ENCODE data around the gene BLID.

The BLID gene

DNA sequence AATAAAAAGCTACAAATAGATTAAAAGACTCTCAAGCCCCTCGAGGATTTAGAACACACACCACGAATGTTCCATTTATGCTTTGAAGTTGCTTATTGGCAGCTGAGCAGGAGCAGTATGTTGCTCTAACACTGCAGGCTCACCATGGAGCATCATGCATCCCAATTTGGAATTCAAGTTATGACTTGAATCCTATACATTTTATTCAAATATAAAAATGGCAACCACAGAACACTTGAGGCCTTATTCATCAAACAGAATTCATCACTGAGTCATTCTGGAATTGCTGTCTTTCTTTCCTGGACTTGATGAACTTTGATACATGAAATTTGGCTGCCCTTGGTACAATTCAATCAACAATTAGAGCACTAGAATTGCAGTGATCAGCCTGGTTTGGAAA is 24.5 kb upstream of the BLID start:
- no peak for DNase-seq (ENCODE audit: low read depth in 1 of 2, low spot score in 1 of 2)

DNA sequence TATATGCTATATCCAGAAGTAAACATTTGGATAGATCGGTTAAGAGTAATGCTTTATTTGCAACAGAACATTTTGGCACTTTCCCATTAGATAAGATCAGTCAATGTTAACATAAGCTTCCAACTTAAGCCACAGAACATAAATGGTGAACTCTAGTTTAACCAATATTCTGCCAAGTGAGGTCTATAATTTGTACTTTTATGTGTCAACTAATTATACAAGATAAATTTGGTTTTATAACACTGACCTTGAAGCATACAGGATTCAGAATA is 23.5 kb upstream of the BLID start:
- no peak for DNase-seq (ENCODE audit: low read depth in 1 of 2, low spot score in 1 of 2)

DNA sequence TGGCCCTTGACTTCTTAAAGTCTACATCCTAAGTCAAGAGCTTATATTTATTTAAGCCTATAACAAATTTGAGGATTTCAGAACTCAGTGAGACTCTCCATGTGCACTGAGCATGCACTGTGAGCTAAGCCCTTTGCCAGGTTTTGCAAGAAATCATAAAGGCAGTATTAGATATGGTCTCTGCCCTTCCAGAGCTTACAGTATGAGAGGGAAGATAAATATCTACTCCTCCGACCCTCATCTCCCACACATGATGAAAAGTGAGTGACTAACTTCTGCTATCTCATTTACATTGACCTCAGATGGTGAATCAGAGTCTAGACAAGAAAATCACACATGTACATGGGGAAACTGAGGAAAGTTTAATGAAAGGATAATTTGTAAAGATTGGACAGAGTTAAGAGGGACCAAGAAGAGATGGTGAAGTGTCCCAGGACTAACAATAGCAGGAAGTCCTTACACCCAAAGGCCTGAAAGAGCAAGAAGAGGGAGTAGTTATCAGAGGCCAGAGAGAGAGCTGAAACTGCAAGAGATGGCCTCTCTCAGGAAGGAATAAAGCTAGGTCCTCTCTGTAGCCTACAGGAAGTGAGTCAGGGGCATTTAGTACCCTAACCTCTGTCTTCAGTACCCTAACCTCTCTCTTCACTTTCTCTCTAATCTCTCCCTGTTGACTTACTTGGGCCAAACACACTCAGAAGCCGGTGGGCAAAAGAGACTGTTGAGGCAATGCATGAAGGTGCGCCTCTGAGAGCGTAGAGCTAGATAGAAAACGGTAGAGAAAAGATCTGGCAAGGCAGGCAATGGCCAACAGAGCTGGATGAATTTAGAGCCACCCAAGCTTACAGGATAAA is 23.0 kb upstream of the BLID start:
- DNase-seq (ENCODE audit: low read depth in 1 of 2, low spot score in 1 of 2) = no peak

DNA sequence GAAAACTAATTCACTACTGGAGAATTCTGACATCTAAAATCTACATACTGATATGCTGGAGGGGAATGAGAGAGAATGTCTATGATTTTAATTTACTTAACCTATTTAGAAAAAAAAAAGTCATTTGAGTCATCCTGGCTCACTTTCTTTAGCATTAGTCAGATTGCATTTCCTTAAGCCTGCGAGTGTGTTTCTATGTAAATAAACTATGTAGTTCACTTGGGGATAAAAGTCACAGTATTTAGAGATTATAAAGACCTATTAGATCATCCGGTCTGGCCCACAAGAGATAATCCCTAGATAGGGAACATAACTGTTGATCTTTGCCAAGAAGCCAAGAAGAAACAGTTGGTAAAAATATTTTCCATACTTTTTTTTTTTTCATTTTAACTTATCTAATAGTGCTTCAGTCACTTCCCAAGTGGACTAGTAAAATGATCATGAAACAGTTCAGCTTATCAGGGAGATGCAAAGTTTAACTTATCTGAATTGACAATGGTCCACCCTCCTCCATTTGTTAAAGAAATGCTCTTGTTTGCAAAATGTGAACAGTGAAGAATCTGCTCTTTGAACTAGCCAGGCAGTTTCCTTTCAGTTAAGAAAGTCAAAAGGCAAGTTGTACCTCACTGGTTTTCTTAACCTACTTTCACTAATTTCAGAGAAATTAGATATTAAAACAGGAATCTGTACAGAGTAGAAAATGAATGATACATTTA is 21.2 kb upstream of the BLID start:
- no peak for DNase-seq (ENCODE audit: low read depth in 1 of 2, low spot score in 1 of 2)

DNA sequence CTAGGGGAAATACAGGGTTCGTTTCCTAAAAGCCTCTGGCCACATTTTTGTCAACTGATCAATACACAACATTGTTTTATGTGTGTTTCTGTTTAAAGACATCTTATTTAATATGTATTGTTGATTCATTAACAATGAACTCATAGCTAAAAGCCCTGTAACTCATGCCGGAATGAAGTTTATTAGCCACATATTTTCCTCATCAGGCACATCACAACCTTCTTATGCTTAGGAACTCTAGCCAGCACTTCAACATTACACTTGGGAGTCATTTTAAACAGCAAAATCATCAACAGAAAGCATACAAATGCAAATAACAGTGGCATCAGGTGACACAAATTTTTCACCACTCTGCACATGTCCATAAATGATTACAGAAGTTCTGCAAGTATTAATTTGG is 15.1 kb upstream of the BLID start:
- no peak for DNase-seq (ENCODE audit: low read depth in 1 of 2, low spot score in 1 of 2)

DNA sequence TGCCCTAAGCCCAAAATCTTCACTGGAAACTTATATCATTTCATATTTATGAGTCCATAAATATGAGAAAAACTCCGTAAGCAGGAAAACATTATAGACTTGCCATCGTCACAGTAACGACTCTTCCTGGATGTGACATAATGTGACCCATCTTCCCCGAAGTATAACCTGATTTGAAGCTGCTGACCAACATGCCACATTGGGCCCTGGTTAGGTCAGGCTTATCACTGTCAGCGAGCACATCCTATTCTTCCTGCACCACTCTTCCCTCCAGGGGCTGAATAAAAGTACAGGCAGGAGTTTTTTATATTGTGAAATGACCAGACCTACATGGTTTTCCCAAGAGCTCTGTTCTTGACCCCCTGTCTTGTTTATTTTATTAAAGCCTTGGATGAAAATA is 12.1 kb upstream of the BLID start:
- DNase-seq (ENCODE audit: low read depth in 1 of 2, low spot score in 1 of 2) = no peak

DNA sequence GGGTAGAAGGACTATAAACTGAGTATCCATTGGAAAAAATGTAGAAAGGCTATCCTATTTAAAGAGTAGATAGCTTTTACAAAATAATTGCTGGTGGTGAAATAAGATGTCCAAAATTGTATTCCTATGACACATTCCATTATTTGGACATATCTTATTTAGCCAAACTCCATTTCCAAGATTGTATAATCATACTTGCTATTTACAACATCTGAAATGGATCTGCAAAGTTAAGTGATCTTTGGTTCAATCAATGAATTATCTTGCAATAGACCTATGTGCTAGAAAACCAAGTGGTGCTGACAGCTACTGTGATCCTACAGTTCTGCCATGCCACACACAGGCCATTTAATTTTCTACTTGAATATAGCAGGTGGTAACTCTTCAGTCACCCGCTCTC is 11.0 kb upstream of the BLID start:
- no peak for DNase-seq (ENCODE audit: low read depth in 1 of 2, low spot score in 1 of 2)

DNA sequence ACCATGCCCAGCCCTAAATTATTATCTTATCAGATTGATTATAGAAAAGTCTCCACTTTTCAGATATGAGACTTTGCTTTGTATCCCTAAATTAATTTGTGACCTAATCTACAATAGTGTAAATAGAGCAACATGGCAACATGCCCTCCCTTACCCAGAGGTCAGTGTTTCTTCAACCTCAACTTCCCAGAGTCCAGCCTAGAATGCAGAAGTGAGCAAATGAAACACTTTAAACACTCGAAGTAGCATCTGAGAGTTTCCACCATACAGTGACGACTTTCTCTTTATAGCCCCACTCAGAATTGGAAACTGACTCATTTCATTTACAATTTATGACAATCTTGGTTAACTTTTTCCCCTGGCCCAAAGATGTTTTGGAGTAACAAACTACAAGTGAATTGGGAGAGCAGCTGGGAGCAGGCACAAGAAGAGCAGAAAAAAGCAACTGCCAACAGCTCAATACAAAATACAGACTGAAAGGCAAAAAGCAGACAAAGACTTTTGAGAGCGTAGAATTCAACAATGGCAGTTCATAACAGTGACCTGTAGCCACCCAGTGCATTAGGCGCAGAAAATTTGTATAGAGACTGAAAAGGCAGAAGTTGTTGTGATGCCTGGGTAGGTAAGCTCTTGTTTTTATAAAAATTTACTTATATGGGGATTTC is 10.1 kb upstream of the BLID start:
- no peak for DNase-seq (ENCODE audit: low read depth in 1 of 2, low spot score in 1 of 2)

DNA sequence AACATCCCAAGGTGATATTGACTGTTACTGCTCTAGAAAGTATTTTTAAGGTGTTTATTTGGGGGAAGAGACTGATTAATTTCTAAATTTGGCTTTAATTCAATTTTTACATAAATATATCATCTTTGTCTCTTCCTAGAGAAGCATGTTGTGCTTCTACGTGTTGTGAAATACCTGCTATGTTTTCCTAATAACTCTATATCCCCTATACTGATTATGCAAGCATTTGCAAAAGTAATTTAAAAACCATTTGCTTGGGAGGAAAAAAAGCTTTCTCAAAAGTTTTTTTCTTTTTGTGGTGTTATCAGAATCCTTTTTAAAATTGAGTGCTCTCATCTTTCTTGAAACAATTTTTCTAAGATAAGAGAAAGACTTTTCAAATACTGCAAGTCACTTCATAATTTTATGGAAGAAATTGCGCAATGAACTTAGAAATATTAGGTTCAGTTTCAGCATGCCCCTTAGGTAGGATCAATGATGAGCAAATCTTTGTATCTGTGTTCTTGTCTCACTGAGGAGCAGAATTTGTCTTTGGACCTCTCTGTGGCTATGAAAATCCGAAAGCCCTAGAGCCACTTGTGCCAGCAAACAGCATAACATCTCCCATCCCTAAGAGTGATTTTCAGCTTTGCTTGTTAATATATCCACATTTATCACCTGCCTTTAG is 7.4 kb upstream of the BLID start:
- DNase-seq (ENCODE audit: low read depth in 1 of 2, low spot score in 1 of 2) = no peak

DNA sequence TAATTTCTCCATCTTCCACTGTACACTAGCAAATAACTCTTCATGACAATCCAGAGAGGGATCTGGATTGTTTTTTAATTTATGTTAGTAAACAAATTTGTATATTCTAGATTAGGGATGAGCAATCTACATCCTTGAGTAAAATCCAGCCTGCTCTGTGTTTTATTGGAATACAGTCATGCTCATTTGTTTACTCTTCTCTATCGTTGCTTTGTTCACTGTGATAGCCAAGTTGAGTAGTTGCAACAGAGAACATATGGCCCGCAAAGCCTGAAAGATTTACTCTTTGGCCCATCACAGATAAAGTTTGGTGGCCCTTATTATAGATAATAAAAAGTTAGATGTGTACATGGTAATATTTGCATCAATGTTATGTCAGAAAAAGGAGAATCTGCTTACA is 6.2 kb upstream of the BLID start:
- no peak for DNase-seq (ENCODE audit: low read depth in 1 of 2, low spot score in 1 of 2)

DNA sequence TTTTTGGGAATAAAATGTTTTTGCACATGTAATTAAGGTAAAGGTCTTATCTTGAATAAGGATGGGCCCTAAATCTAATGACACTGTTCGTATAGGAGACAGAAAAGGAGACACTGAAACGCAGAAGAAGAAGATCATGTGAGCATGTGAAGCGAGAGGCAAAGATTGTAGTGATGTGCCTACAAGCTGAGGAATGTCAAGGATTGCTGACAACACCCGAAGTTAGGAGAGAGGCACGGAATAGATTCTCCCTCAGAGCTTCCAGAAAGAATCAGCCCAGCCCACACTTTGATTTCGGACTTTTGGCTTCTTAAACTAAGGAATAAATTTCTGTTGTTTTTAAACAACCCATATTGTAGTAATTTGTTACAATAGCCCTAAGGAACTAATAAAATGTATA is 4.1 kb upstream of the BLID start:
- DNase-seq (ENCODE audit: low read depth in 1 of 2, low spot score in 1 of 2) = no peak

DNA sequence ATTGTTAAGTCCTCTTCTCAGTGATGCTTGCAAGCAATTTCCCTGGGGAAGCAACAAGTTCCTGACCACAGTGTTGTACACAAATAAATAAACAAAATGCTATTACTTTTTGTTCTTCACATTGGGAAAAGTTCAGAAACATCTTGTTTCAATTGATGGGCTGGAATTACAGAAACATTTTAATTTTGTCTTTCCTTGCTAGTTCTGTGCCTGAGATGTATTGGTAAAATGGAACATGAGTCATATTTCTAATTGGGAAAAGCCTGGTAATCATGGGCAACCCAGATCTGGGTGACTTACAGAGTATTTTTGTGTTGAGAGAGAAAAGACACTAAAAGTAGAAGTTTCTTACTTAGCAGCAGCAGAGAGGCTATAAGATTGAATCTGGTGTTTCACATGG is 576 bp upstream of the BLID start:
- DNase-seq (ENCODE audit: low read depth in 1 of 2, low spot score in 1 of 2) = no peak

DNA sequence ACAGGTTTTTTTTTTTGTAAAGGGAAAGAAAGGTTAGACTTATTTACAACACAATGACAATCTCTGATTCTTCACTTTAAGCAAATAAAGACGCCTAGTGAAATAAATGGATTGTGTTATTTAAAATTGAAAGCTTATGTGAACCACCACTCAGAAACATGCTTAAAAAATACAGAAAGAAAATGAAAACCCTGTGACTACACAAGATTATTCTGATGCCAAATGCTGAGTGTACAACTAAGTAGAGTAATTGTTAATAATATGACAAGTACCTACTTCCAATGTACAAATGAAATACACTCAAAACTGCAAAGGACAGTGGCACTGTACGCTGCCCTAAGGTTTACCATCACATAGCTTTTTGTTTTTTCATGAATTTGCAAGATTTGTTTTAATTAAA is 1.0 kb downstream of the BLID start:
- no peak for DNase-seq (ENCODE audit: low read depth in 1 of 2, low spot score in 1 of 2)

DNA sequence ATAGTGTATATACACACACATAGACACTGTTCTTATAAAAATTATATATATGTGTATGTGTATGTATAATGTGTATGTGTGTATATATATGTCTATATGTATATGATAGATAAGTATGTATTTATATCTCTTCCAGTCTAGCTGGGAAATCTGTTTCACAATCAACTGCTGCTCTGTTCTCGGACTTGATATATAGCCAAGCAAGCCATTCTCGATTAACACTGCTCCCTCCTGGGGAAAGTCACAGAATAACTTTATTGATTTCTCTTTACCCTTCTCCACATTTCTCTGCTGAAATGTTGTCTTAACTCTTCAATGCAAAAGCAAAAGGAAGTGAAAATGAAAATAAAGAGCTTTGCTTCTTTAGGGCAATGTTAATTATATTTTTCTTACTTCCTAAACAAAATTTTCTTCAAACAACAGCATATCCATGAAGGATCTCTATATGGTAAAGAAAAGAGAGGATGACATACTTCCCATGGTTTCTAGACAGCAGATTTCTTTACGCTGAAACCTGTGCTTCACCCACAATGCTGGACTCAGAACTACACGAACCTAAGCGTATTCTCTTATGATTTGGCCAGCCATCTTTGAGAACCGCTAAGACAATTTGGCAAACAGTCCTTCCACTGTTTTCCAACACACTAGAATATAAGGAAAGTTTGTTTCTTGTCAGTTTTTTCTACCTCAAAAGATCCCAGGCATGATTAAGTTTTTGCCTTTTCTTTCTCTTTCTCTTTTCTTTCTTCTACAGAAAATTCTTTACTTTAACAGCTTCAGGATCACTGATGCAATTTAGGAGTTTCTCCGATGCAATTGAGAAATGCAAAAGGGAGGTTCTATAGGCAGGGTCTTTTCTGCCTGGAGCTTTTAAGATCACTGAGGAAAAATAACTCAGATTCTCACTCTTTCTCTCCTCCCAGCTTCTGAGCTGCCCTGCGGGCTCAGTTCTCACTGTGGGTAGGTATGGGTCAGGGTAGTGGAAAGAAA is 1.9 kb downstream of the BLID start:
- DNase-seq (ENCODE audit: low read depth in 1 of 2, low spot score in 1 of 2) = no peak

DNA sequence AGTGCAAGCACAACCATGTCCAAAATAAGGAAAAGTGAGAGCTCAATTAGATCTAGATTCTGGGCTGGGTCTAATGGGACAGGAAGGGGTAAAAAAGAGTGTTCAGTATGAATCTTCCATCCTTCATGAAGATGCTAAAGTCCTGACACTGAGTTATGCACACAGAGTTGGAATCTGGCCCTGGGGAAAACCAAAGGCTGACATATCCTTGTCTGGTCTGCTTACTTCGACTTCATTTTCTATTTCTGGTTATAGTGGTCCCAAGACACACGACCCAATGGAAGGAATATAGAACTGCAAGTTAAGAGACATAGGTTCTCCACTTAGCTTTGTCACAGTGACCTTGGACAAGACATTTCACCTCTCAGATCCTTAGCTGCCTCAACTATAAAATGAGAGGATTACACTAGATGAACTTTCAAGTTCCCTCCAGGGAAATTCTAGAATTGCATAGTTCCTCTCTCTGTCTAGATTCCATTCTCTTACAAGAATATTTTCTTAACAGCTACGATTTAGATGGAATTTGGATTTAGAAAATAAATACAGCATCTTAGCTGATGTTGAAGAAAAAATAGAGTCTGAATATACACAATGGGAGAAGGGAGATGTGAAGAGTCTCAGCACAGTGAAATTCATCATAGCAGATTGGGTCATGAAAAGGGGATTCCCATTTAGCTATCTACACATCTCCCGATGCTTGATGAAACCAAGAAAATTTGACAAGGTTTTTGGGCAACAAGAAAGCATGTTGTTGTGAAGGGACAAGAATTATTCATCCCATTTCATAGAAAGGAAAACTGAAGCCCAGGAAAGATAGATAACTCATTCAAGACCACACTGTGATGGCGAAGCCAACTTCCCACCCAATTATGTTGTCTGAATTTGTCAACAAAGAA is 3.3 kb downstream of the BLID start:
- DNase-seq (ENCODE audit: low read depth in 1 of 2, low spot score in 1 of 2) = no peak

DNA sequence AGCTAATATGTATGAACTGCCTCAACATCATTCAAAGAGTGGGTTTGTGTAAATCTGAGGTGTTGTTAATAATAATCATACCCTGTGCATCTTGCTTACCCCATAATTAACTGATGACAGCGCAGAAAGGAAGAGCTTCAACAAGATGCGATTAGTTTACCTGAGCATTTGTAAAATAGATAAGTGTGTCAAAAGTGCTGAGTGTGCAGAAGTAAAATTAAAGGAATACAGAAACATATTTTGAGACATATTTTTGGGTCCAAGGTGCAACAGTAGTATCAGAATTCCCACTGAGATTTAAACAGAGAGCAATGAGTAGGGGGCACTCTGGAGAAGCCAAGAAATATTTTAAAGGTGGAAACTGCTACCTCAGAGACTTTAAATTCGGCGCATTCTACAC is 6.1 kb downstream of the BLID start:
- DNase-seq (ENCODE audit: low read depth in 1 of 2, low spot score in 1 of 2) = no peak

DNA sequence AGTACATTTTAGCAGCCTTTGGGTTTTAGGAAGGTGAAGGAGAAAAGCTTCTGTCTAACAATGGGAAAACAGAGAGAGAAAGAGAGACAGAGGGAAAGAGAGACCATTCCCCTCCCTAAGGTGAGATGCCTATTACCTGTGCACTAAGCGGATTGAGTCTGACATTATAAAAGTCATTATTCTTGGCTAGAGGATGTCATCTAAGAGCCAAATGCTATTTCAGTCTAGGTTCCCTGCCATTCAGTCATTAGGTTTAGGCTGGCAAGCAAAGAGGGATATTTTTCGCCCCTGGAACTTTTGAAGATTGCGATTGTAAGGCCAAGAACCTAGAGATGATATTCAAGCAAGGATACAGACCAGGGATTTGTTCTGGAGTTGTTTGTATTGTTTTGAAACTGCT is 7.2 kb downstream of the BLID start:
- no peak for DNase-seq (ENCODE audit: low read depth in 1 of 2, low spot score in 1 of 2)

DNA sequence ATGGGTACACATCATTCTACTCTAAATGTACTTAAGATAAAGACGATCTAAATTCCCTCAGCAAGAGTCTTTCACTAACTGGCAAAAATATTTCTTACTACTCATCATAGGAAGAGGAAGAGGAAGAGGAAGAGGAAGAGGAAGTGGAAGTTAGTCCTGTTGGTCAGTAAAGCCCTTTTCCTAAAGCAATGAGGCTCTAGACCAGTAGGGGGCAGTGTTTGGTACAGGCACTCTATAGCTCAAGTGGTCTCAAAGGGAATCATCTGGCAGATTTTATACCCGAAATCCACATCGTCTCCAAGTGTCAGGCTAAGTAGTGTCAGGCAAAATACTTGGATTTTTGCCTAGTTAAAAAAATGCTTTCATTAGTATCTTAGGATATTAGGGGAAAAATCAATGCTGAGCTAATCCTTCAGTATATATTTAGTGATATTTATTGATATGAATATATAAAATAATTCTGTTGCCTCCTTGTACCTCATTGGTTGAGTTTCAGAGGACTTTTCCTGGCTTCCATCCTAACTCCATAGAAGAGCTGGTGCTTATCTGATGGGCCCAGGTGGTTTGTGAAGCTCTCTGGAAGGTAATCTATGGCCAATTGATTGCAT is 7.7 kb downstream of the BLID start:
- no peak for DNase-seq (ENCODE audit: low read depth in 1 of 2, low spot score in 1 of 2)

DNA sequence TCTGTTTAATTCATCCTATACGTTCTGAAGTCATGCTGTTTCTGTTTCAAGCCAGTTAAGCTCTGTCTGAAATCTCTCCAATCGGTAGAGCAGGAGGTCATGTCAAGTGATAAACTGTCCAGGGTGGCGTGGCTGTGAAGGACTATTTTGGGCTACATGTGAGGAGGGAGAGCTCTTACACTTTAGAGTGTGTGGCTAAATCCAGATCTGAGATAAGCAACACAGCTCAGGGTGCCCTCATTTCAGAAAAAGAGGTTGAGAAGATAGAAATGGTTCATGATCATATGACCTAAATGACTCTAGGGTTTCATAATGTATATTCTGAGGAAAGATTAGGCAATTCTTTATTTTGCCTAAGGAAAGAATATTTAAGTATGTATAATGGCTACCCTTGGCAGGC is 8.4 kb downstream of the BLID start:
- no peak for DNase-seq (ENCODE audit: low read depth in 1 of 2, low spot score in 1 of 2)
